Measurements from ENCODE around the gene HPN. TPM values are rescaled to one million over a fixed set of nuclear protein-coding genes. Genes with fewer than 3 reads are reported as not detected.
A peak's percentile ranks its signal among the peaks of the same experiment; 100 is the strongest.

Gene HPN
- total RNA-seq, 1 experiment from 2014 or later, result 0.11 TPM

DNA sequence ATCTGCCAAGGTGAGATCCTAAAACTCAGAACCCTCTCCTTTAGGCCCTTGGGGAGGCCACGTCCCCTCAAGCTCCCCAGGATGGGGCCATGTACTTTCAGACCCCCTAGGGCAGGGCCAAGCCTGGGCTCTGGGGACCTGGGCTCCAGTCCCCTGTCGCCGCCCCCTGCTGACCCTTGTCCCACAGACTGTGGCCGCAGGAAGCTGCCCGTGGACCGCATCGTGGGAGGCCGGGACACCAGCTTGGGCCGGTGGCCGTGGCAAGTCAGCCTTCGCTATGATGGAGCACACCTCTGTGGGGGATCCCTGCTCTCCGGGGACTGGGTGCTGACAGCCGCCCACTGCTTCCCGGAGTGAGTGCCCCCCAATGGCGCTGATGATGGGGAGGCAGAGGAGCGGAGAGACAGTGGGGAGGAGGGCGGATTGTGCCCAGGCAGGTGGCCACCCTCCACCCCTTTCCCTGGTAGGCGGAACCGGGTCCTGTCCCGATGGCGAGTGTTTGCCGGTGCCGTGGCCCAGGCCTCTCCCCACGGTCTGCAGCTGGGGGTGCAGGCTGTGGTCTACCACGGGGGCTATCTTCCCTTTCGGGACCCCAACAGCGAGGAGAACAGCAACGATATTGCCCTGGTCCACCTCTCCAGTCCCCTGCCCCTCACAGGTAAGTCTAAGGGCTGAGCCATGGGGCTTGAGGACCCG lies 18.8 kb downstream of the HPN start:
- DNase-seq (ENCODE audit: low read depth), result no peak

DNA sequence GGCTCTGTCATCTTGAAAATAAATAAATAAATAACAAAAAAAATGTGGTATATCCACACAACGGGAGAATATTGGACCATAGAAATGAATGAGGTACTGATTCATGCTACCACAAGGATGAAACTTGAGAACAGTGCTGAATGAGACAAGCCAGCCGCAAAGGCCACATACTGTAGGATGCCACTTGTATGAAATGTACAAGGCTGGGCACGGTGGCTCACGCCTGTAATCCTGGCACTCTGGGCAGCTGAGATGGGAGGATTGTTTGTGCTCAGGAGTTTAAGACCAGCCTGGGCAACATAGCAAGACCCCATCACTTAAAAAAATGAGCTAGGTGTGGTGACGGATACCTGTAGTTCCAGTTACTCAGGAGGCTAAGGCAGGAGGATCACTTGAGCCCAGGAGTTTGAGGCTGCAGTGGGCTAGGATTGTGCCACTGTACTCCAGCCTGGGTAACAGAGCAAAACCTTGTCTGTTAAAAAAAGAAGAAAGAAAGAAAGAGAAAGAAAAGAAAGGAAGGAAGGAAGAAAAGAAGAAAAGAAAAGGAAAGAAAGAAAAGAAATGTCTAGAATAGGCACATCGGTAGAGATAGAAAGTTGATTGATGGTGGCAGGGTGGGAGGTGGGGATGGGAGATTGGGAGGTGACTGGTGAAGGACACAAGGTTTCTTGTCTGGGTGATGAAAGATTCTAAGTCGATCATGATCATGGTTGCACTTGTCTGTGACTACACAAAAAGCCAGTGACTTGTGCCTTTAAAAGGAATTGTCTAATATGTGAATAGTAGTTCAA lies 20.3 kb downstream of the HPN start:
- peak; percentile 80 for DNase-seq (ENCODE audit: low read depth)

DNA sequence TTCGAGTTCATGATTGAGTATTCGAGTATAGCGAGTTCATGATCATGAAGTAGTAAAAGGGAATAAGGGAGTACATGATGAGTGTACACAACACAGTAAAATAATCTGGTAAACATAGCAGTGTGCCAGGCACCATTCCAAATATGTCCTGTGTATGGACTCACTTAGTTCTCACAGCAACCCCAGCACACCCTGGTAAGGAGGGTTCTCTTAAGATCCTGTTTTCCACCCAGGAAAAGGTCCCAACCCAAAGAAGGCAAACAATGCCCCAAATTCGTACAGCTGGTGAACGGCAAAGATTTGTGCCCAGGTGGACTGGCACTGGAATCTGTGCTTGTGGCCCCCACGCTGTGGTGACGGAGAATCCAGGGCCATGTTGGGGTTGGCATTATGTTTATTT lies 21.4 kb downstream of the HPN start:
- DNase-seq (ENCODE audit: low read depth), result no peak

DNA sequence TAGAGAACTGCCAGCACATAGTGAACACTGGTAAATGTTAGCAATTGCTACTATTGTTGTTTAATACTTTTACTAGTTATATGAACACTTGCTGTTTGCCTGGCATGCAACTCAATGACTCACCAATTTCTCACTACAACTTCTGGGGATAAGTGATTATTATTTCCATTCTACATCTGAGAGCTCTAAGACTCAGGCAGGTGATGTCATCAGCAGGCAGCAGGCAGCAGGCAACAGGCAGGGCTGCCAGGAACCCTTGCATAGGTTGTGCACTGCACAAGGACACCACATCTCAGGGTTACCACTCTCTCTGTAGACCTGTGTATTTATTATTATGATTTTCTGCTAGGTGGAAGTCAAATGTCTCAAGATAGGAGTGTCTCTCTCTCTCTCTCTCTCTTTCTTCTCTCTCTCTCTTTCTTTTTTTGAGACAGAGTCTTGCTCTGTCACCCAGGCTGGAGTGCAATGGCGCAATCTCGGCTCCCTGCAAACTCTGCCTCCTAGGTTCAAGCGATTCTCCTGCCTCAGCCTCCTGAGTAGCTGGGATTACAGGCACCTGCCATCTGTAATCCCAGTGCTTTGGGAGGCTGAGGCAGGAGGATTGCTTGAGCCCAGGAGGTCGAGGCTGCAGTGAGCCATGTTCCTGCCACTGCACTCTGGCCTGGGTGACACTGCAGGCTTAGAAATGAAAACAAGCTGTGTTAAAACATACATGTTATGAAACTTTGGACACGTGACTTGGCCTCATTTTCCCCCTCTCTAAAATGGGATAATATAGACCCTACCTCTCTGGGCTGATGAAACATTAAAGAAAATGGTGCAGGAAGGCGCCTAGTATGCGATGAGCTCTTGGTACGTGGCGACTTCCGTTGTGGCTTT lies 22.7 kb downstream of the HPN start:
- DNase-seq (ENCODE audit: low read depth), result peak; percentile 65

DNA sequence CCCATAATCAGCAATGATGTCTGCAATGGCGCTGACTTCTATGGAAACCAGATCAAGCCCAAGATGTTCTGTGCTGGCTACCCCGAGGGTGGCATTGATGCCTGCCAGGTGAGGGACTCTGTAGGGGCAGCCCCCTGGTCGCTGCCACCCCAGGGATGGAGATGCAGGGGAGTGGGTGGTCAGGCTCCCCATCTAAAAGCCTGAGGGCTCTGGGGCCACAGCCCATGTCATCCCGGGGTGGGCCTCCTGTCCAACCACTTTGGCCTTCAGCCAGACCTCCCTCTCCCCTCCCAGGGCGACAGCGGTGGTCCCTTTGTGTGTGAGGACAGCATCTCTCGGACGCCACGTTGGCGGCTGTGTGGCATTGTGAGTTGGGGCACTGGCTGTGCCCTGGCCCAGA lies 24.1 kb downstream of the HPN start:
- no peak for DNase-seq (ENCODE audit: low read depth)

DNA sequence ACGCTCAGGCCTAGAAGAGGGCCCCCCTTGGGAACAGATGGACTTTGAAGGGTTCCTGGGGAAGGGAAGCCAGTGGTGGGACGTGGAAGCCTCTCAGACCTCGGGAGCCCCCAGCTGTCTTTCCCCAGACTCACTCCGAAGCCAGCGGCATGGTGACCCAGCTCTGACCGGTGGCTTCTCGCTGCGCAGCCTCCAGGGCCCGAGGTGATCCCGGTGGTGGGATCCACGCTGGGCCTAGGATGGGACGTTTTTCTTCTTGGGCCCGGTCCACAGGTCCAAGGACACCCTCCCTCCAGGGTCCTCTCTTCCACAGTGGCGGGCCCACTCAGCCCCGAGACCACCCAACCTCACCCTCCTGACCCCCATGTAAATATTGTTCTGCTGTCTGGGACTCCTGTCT lies 24.6 kb downstream of the HPN start:
- DNase-seq (ENCODE audit: low read depth), result no peak

DNA sequence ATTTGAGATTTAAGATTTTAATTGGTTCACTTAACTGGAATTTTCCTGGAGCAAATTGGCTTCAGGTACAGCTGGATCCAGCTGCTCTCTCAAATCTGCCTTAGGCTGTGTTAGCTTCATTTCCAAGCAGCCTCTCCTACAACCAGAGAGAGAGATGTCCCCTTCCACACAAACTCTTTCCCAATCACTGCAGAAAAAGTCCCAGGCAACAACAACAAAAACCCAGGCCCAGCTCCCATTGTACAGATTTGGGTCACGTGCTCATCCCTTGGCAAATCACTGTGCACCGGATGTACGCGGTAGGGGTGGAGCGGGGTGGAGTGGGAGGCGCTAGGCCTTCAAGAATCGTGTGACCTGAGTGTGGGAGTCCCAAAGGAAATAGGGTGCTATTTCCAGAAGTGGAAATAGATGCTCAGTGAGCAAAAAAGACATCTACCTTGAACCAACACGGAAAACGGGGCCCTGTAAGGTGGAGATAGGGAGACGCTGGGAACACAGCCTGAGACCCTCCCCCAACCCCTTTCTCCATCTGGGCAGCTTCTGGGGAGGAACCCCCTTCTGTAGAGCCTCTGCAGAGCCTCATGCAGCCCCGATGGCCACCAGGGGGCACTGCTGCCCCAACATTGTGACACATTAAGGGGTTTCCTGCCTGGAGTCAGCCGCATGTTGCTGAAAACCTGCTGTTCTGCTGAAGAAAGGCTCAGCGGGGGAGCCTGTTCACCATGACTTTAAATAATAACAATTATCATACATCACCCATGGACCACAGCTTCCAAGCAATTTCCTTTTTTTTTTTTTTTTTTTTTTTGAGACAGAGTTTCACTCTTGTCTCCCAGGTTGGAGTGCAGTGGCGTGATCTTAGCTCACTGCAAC lies 25.4 kb downstream of the HPN start:
- peak; percentile 77 for DNase-seq (ENCODE audit: low read depth)

DNA sequence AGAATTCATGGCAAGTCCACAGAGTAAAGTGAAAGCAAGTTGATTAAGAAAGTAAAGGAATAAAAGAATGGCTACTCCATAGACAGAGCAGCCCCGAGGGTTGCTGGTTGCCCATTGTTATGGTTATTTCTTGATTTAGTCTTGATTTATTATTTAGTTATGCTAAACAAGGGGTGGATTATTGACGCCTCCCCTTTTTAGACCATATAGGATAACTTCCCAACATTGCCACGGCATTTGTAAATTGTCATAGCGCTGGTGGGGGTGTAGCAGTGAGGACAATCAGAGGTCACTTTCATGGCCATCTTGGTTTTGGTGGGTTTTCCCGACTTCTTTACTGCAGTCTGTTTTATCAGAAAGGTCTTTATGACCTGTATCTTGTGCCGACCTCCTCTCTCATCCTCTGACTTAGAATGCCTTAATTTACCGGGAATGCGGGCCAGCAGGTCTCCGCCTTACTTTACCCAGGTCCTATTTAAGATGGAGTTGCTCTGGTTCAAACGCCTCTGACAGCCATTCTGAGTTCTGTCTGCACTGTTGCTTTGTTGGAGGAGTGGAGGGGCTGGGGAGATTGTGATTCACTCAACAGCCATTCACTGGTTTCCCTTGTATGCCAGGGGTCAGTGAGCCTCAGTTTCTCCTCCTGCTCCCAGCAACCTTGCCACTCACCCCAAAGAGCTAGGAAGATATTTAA lies 27.6 kb downstream of the HPN start:
- DNase-seq (ENCODE audit: low read depth), result no peak

DNA sequence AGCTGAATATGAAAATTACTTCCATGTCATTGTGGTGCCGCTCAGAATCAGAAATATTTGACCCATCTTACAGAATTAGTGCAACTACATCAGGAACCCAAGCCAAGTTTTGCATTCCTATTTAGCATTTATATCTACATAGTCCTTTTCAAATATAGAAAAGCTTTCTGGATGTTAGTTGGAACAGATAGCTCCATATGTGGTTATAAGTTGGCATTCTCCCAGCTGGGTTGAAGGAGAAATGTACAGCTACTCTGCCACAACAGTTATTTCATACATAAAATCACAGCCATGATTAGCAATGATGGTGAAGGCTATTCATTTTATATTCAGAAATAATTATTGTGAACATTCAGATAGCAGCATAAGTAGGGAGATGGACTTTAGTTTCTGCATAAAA lies 28.2 kb downstream of the HPN start:
- no peak for DNase-seq (ENCODE audit: low read depth)

DNA sequence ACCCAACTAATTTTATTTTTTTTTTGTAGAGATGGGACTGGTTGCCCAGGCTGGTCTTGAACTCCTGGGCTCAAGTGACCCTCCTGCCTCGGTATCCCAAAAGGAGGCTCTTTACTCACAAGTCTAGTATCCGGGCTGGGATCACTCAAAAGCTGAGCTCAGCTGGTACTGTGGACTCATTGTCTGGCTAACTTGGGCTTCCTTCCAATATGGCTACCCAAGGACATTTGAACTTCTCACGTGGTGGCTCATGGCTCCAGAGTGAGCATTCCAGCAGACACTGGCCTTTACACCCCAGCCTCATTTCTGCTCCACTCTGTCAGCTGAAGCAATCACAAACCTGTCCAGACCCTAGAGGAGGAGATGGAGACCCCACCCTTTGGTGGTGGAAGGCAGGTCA lies 28.9 kb downstream of the HPN start:
- DNase-seq (ENCODE audit: low read depth), result peak; percentile 7

DNA sequence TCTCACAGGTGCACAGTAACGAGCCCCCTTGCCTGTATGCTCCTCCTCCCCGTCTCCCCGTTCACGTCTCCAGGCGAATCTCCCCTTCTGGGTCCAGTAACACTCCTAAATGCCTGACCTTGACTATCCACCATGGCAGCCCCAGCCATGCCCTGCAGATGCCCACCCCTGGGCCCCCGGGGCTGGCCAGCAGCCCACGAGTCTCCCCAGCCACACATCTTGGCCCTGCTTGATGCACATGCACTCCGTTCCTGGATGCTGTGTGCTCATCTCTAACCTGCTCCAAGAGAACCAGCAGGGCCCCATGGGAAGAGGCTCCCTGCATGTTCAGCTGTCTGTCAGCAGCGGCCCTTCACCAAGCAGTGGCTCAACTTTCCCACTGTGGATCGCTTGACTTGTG lies 32.0 kb downstream of the HPN start:
- no peak for DNase-seq (ENCODE audit: low read depth)

DNA sequence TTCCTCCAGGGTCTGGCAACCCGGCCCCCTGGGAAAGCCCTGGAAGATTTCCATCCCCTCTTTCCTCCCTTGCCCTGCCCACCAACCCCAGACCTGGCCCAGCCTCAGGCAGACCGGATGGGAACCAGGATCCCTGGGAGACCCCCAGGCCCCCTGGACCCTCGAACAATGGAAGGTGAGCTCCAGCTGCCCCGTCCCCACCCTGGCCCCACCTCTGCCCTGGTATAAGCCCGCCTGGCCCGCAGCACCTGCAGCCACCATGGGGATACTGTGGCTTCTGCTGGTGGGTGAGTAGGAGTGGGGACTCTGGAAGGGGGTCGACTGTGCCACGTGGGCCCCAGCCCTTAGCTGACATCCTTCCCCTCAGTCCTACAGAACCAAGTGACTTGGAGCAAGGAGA lies 32.4 kb downstream of the HPN start:
- no peak for DNase-seq (ENCODE audit: low read depth)

DNA sequence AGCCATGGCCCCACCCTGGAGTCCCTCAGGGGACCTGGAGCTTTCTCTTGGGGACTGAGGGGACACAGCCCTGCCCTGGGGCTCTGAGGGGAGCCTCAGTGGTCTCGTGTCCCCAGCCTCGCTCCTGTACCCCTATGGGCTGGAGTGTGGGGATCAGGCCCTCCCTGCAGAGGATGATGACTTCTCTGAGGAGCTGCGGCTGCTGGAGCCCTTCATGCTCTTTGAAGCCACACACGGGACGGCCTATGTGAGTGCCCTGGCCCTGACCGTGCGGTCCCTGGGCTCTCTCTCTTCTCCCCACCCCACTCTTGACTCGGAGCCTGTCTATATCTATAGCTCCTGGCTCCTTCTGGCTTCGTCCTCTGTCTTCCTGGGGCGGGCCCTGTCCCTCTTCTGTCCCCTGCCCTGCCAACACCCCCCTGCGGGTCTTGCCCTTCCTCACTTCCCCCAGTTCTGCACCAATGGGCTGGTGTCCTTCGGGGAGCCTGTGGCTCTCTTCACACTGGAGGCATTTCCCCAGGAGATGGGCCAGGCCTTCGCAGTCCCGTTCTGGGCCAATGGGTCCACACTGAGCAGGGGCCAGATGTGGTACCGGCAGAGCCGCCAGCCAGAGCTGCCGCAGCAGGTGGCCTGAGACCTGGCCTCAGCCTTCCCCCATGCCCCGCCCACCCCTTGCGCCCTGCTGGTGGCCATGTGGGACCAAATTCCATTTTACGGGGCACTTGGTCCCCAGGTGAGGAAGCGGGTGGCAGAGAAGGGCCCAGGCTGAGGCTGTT lies 33.1 kb downstream of the HPN start:
- no peak for DNase-seq (ENCODE audit: low read depth)

DNA sequence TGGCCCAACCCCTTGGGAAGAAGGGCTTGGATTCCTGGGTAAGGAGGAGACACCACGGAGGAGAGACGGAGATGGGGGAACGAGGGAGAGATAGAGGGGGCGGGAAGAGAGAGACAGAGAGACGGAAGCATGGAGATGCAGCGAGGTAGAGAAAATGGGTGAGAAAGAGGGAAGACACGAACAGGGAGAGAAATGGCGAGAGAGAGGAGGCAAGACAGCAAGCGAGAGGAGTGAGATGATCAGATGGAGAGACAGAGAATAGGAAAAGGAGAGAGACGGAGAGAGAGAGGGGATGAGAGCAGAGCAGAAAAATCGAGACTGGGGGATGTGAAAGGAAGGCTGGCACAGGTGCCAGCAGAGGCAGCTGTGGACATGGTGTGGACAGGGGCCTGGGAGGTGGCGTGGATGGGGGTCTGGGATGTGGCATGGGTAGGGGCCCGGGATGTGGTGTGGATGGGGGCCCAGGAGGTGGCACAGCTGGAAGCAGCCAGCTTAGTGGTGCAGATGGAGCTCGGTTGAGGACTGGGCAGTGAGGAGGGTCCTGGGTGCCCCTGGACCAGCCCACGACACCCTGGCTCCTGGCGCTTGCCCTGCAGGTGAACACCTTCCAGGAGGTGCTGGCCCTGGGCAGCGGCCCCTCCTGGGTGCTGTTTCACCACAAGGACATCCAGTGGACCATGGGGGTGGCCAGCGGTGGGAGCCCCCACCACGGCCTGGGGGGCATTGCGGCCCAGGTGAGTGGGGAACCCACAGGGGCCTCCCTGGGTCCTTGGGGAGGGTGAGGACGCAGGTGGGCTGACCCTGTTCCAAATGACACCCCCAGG lies 33.9 kb downstream of the HPN start:
- no peak for DNase-seq (ENCODE audit: low read depth)

DNA sequence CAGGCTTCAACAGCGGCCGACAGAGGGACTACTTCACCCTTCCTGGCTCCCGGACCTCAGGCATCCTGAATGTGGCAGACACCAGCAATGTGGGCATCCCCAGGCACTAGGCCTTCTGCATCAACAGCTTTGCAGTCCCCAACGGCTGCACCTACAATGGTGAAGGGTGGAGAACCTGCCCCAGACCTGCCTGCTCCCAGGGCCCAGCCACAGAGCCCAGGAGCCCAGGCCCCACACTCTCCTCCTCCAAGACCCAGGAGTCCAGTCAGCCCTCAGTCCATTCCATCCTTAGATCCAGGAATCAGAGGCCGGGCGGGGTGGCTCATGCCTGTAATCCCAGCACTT lies 34.5 kb downstream of the HPN start:
- no peak for DNase-seq (ENCODE audit: low read depth)

DNA sequence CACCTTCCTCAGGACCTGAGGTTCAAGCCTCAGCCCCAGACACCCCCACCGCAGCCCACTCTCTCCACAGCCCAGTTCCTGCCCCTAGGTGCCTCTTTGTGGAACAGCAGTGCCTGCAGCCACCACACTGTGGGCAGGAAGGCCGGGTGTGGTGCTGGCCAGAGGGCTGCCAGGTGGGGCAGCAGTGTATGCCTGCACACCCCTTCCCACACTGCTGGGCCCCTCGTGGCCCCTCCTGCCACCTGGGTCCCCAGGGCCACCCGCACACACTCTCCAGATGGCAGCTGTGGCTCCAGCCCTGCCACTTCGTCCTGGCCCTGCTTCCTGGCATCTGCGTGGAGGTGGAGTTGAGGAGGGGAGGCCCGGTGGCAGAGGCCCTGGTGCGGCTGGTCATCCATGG lies 35.1 kb downstream of the HPN start:
- DNase-seq (ENCODE audit: low read depth), result no peak

DNA sequence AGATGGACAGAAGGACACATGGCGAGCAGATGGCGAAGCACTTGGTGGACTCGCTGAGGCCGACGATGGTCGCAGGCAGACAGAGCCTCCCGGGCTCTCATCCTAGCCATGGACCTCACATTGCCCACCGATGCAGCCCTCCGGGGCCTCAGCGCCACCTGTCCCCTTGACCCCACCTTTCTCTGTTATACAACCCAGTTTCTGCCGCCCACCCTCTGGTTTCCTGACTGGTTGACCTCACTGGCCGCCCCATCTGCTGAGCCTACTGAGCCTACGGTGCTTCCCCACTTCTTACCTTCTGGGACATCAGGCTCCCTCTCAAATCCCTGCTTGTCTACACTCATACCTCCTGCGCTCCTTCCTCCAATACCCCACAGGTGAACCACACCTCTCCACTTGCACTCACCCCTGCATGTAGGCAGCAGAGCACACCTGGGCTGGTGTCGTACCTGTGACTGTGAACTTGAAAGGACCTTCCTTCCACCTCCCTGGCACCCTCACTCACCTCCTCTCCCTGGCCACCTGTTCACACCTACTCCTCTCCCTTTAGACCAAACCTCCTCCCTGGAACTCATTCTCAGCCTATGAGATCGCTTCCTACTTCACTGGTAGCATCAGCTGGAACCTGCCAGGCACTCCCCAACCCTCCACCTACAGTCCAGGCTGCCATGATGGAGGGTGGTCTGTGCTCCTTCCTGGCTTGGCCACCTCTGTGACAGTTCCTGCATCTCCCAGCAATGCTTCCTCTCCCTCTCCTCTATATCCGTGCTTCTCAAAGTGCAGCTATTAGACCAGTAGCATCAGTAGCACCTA lies 36.1 kb downstream of the HPN start:
- DNase-seq (ENCODE audit: low read depth), result no peak

DNA sequence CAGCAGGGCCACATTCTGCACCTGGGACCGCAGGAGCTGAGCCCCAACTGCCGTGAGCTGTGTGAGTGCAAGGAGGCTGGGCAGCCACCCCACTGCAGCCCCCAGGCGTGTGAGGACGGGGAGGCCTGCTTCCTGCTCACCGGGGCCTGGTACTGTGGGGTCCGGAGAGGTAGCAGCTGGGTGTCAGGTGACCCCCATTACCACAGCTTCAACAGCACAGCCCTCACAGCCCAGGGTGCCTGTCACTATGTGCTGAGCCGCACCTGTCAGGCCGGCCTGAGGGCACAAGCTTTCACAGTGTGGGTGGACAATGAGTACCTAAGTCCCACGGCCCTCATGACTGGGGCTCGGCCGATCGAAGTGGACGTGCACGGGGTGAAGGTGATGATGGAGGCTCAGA lies 38.3 kb downstream of the HPN start:
- no peak for DNase-seq (ENCODE audit: low read depth)
